ENCODE data around the gene CTSD. TPM values are rescaled to one million over a fixed set of nuclear protein-coding genes. Genes with fewer than 3 reads are reported as not detected.
"Not testable (repeated sequence)": the region's sequence is repeated elsewhere in the genome, so short reads cannot be mapped to it uniquely, and the experiment has no call there.

CTSD gene
- polyA plus RNA-seq (2013) = 141 and 149 TPM in 2 replicates

DNA sequence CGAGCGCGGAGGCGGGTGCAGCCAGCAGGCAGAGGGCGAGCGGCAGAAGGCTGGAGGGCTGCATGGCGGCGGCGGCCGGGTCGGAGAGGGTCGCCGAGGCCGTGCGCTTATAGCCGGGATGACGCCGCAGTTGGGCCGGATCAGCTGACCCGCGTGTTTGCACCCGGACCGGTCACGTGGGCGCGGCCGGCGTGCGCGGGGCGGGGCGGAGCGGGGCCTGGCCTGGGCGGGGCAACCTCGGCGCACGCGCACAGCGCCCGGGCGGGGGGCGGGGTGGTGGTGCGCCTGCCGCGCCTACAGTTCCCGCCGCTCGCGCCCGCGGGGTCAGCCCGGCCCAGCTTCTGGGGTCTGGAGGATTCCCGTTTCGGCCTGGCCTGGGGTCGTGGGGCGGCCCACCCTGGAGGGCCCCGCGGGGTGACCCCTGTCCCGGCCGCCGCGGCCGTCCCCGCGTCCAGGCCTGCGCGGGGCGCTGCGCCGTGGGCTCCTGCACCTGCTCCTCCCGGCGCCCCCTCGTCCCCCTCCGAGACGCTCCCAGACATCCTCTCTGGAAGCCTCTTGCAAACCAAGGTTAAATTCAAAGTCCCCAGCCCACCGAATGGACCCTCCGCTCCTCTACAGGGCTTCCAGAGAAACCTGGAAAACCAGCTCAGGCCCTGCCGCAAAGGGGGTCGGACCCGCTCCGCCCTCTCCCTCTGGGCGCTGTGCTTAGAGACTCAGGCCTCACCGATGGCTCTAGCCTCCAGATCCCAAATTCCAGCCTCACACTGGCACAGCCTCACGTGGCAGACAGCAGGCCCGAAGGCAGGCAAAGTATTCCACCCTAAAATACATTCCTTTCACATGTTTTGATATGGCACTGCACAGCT, at the start of gene CTSD:
TSS of gene CTSD (minus strand) at position 132 of the 866 bp plus-strand sequence. CDS start at position 64, 68 bp downstream.
- Histone ChIP-seq H3K36me3 (ENCODE audit: control insufficient read depth in 1 of 2, insufficient read depth in 2 of 2, low read length in 2 of 2) (peaks cover 19 to 20% of the 10 kb centered on the region in 2 experiments), H4K91ac (ENCODE audit: low read depth, low read length) (peak within 1 kb of the TSS; percentile 92), H3K14ac (ENCODE audit: low read length) (peak within 1 kb of the TSS; percentile 94), H2AFZ (ENCODE audit: insufficient read depth, low read length, poor library complexity) (peak within 1 kb of the TSS; percentile 95), H2BK12ac (ENCODE audit: low read length) (no peak within 1 kb of the TSS), H2AK5ac (ENCODE audit: low read length) (peak within 1 kb of the TSS; percentile 67), H3K4me3 (ENCODE audit: low read depth, low read length) (peak within 1 kb of the TSS; percentile 88), H3K79me2 (ENCODE audit: control insufficient read depth, insufficient read depth, low read length, poor library complexity) (peaks cover 8% of the 10 kb centered on the region), H3K18ac (ENCODE audit: low read length) (peak within 1 kb of the TSS; percentile 99), H3K4me2 (ENCODE audit: low read length) (peak within 1 kb of the TSS; percentile 97), H3K27ac (ENCODE audit: low read depth, low read length) (no peak within 1 kb of the TSS), H3K9me3 (ENCODE audit: insufficient read depth, low read depth, low read length) (peaks cover 2% of the 10 kb centered on the region), H3K79me1 (ENCODE audit: low read length) (peaks cover 11% of the 10 kb centered on the region), H3K27me3 (ENCODE audit: insufficient read depth, low read length) (no peaks in the 10 kb centered on the region), H2BK5ac (ENCODE audit: low read depth, low read length, poor library complexity) (peak within 1 kb of the TSS; percentile 69), H3K4me1 (ENCODE audit: control insufficient read depth in 1 of 2, insufficient read depth in 2 of 2, low read length in 2 of 2) (peaks cover 21 to 22% of the 10 kb centered on the region in 2 experiments), H4K8ac (ENCODE audit: low read depth, low read length) (peak within 1 kb of the TSS; percentile 98), H3K23ac (ENCODE audit: low read length) (no peak within 1 kb of the TSS), H3K9ac (ENCODE audit: low read length) (peak within 1 kb of the TSS; percentile 67), H2BK120ac (ENCODE audit: insufficient read depth, low read length, poor library complexity) (peak within 1 kb of the TSS; percentile 77), H4K12ac (ENCODE audit: low read depth, low read length) (peak within 1 kb of the TSS; percentile 93), H3K4ac (ENCODE audit: low read depth, low read length) (peak within 1 kb of the TSS; percentile 87)
- peak; percentile 55 to 83 for DNase-seq
- WGBS (ENCODE audit: extremely low coverage, insufficient coverage, insufficient read length) = no CpG with 5 or more reads among the region's 85 CpGs

DNA sequence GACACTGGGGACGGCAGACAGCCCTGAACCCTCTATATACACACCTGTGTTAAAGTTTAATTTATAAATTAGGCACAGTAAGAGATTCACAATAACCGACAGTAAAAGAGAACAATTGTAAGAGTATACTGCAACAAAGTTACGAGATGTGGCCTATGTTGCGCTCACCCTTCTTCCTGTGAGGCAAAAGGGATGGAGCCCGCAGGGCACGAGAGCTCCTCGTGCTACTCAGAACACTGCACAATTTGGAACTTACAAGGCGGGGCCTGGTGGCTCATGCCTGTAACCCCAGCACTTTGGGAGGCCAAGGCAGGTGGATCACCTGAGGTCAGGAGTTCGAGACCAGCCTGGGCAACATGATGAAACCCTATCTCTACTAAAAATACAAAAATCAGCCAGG, 49.6 kb upstream of the CTSD start:
- H3K27me3 ChIP-seq (ENCODE audit: insufficient read depth, low read length); H2AFZ ChIP-seq (ENCODE audit: insufficient read depth, low read length, poor library complexity); H4K12ac ChIP-seq (ENCODE audit: low read depth, low read length); H3K27ac ChIP-seq (ENCODE audit: low read depth, low read length); H3K4me2 ChIP-seq (ENCODE audit: low read length); H3K79me2 ChIP-seq (ENCODE audit: control insufficient read depth, insufficient read depth, low read length, poor library complexity); H4K91ac ChIP-seq (ENCODE audit: low read depth, low read length); H3K4me3 ChIP-seq (ENCODE audit: low read depth, low read length); H3K79me1 ChIP-seq (ENCODE audit: low read length); H3K18ac ChIP-seq (ENCODE audit: low read length); H3K14ac ChIP-seq (ENCODE audit: low read length); DNase-seq; H3K9me3 ChIP-seq (ENCODE audit: insufficient read depth, low read depth, low read length); H4K8ac ChIP-seq (ENCODE audit: low read depth, low read length); H3K23ac ChIP-seq (ENCODE audit: low read length); H2BK120ac ChIP-seq (ENCODE audit: insufficient read depth, low read length, poor library complexity); H3K36me3 ChIP-seq (ENCODE audit: control insufficient read depth in 1 of 2, insufficient read depth in 2 of 2, low read length in 2 of 2); H2BK12ac ChIP-seq (ENCODE audit: low read length); H3K9ac ChIP-seq (ENCODE audit: low read length); H2BK5ac ChIP-seq (ENCODE audit: low read depth, low read length, poor library complexity); H2AK5ac ChIP-seq (ENCODE audit: low read length); H3K4me1 ChIP-seq (ENCODE audit: control insufficient read depth in 1 of 2, insufficient read depth in 2 of 2, low read length in 2 of 2); H3K4ac ChIP-seq (ENCODE audit: low read depth, low read length): not testable (repeated sequence)
- WGBS (ENCODE audit: extremely low coverage, insufficient coverage, insufficient read length) = no CpG with 5 or more reads among the region's 9 CpGs

DNA sequence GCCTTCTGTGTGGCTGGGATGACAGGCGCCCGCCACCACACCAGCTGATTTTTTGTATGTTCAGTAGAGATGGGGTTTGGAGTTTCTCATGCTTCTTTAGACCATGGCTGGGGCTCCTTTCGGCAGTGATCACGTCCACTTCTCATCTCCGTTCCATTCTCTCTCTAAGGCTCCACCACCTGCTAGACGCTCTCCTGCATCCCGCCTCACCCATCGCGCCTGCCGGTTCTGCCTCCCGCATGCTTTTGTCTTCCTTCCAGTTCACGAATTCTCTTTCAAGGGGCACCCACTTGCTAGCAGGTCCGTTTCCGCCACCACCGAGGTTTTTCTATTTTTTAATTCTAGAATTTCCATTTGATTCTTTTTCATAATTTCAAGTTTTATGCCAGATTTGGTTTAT, 49.1 kb upstream of the CTSD start:
- no peak overlapping the region for H4K12ac ChIP-seq (ENCODE audit: low read depth, low read length)
- H3K36me3 ChIP-seq (ENCODE audit: control insufficient read depth in 1 of 2, insufficient read depth in 2 of 2, low read length in 2 of 2) = no peaks in the 10 kb centered on the region
- H3K27ac ChIP-seq (ENCODE audit: low read depth, low read length) = no peak overlapping the region
- no peak overlapping the region for H3K4me2 ChIP-seq (ENCODE audit: low read length)
- no peaks in the 10 kb centered on the region for H3K27me3 ChIP-seq (ENCODE audit: insufficient read depth, low read length)
- peaks cover 7% of the 10 kb centered on the region for H3K9me3 ChIP-seq (ENCODE audit: insufficient read depth, low read depth, low read length)
- H2BK12ac ChIP-seq (ENCODE audit: low read length) = no peak overlapping the region
- H2AK5ac ChIP-seq (ENCODE audit: low read length) = no peak overlapping the region
- no peak overlapping the region for H3K4ac ChIP-seq (ENCODE audit: low read depth, low read length)
- no peak overlapping the region for H3K18ac ChIP-seq (ENCODE audit: low read length)
- no peak overlapping the region for H2BK5ac ChIP-seq (ENCODE audit: low read depth, low read length, poor library complexity)
- DNase-seq = no peak
- no peak overlapping the region for H4K8ac ChIP-seq (ENCODE audit: low read depth, low read length)
- H3K79me1 ChIP-seq (ENCODE audit: low read length) = no peaks in the 10 kb centered on the region
- H3K4me1 ChIP-seq (ENCODE audit: control insufficient read depth in 1 of 2, insufficient read depth in 2 of 2, low read length in 2 of 2) = no peaks in the 10 kb centered on the region
- H2BK120ac ChIP-seq (ENCODE audit: insufficient read depth, low read length, poor library complexity) = no peak overlapping the region
- H3K14ac ChIP-seq (ENCODE audit: low read length) = no peak overlapping the region
- H4K91ac ChIP-seq (ENCODE audit: low read depth, low read length) = no peak overlapping the region
- WGBS (ENCODE audit: extremely low coverage, insufficient coverage, insufficient read length) = no CpG with 5 or more reads among the region's 15 CpGs
- no peak overlapping the region for H3K23ac ChIP-seq (ENCODE audit: low read length)
- H3K9ac ChIP-seq (ENCODE audit: low read length) = no peak overlapping the region
- no peak overlapping the region for H2AFZ ChIP-seq (ENCODE audit: insufficient read depth, low read length, poor library complexity)
- no peaks in the 10 kb centered on the region for H3K79me2 ChIP-seq (ENCODE audit: control insufficient read depth, insufficient read depth, low read length, poor library complexity)
- no peak overlapping the region for H3K4me3 ChIP-seq (ENCODE audit: low read depth, low read length)

DNA sequence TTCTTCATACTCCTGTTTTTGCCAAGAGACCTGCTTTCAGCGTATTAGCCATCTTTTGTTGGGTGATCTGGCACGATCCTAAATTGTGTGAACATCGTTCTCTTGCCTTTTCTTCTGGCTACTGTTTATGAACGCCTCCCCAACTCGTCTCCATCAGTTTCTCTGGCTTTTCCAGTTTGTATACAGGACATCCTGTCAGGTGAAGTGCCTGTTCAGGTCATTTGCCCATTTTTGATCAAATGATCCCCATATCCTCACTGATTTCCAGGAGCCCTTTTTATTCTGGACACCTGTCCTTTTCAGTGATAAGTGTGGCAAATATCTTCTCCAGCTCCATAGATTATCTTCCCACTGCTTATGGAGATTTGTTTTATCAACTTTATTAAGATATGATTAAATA, 48.5 kb upstream of the CTSD start:
- WGBS (ENCODE audit: extremely low coverage, insufficient coverage, insufficient read length) = no CpG with 5 or more reads among the region's 5 CpGs

More for the DNA sequence above, 48.5 kb upstream of the CTSD start:
- Histone ChIP-seq H3K27me3 (ENCODE audit: insufficient read depth, low read length) (no peaks in the 10 kb centered on the region), H2AK5ac (ENCODE audit: low read length) (no peak overlapping the region), H3K79me1 (ENCODE audit: low read length) (no peaks in the 10 kb centered on the region), H3K27ac (ENCODE audit: low read depth, low read length) (no peak overlapping the region), H3K79me2 (ENCODE audit: control insufficient read depth, insufficient read depth, low read length, poor library complexity) (no peaks in the 10 kb centered on the region), H3K4me1 (ENCODE audit: control insufficient read depth in 1 of 2, insufficient read depth in 2 of 2, low read length in 2 of 2) (no peaks in the 10 kb centered on the region), H2BK5ac (ENCODE audit: low read depth, low read length, poor library complexity) (no peak overlapping the region), H3K4me2 (ENCODE audit: low read length) (no peak overlapping the region), H2BK12ac (ENCODE audit: low read length) (no peak overlapping the region), H3K23ac (ENCODE audit: low read length) (no peak overlapping the region), H3K4ac (ENCODE audit: low read depth, low read length) (no peak overlapping the region), H4K91ac (ENCODE audit: low read depth, low read length) (no peak overlapping the region), H3K36me3 (ENCODE audit: control insufficient read depth in 1 of 2, insufficient read depth in 2 of 2, low read length in 2 of 2) (no peaks in the 10 kb centered on the region), H2AFZ (ENCODE audit: insufficient read depth, low read length, poor library complexity) (no peak overlapping the region), H3K18ac (ENCODE audit: low read length) (no peak overlapping the region), H3K9me3 (ENCODE audit: insufficient read depth, low read depth, low read length) (peaks cover 8% of the 10 kb centered on the region), H3K9ac (ENCODE audit: low read length) (no peak overlapping the region), H3K4me3 (ENCODE audit: low read depth, low read length) (no peak overlapping the region), H2BK120ac (ENCODE audit: insufficient read depth, low read length, poor library complexity) (no peak overlapping the region), H4K12ac (ENCODE audit: low read depth, low read length) (no peak overlapping the region), H3K14ac (ENCODE audit: low read length) (no peak overlapping the region), H4K8ac (ENCODE audit: low read depth, low read length) (no peak overlapping the region)
- no peak for DNase-seq
